ENCODE data around the gene BTBD19. TPM values are rescaled to one million over a fixed set of nuclear protein-coding genes. Genes with fewer than 3 reads are reported as not detected.

The BTBD19 gene
- total and polyA plus RNA-seq, 9 of the 15 experiments (the other 6 are each of a cell fraction or from before 2014, with no cell fraction given) = 0.22 to 2.0 (median 0.95) TPM

GRCh38 chr1:44860891-44861425, 52.6 kb downstream of the BTBD19 start:
- no peak for TF ChIP-seq POLR2A (conservative IDR thresholded peaks at IDR 0.05)
- H3K9me3 ChIP-seq (replicated peaks; ENCODE audit: control insufficient read depth, insufficient read depth, low read depth, low read length) = no peaks in the 10 kb centered on the region
- CTCF ChIA-PET (ENCODE audit: low intra/inter-chr PET ratio) = no interaction called here
- H4K20me1 ChIP-seq (replicated peaks; ENCODE audit: control insufficient read depth, insufficient read depth, low read length) = no peaks in the 10 kb centered on the region
- H3K79me2 ChIP-seq (ENCODE audit: control insufficient read depth, insufficient read depth, low read length) = no peaks in the 10 kb centered on the region
- BruUV-seq (replicated peaks) = no TSS peak
- ATAC-seq (no peak), DNase-seq (ENCODE audit: extremely low read depth in 1 of 4, low spot score in 3 of 4) (no peak), FAIRE-seq (no peak)
- 73% methylated on average over 1 of the region's 1 CpG for WGBS (ENCODE audit: insufficient coverage, low coverage, missing lambda C conversion rate)
- no peak overlapping the region for H3K4me2 ChIP-seq (ENCODE audit: insufficient read depth, low read length)
- POLR2A ChIA-PET = interaction anchor here (0.7 to 2.1 kb wide), 7 partner anchors 13 to 58 kb away, joined by 3 to 6 read pairs (median 3); partner anchors contain the start of gene BTBD19
- peaks cover 54% of the 10 kb centered on the region for H3K36me3 ChIP-seq (ENCODE audit: control insufficient read depth, insufficient read depth, low read length)
- H3K9ac ChIP-seq (ENCODE audit: insufficient read depth in 1 of 2, low read depth in 2 of 2, low read length in 2 of 2) = no peak overlapping the region
- in situ Hi-C loops (cut with MboI) (no loop called here), intact Hi-C loops (cut with micrococcal nuclease) (no loop called here)
- no peak overlapping the region for H2AFZ ChIP-seq (ENCODE audit: low read depth, low read length)
- peaks cover 0 to 9% of the 10 kb centered on the region in 2 experiments; a peak in 2 of 5 replicates for H3K4me1 ChIP-seq (replicated peaks in 1 of 2; ENCODE audit: control insufficient read depth in 2 of 2, insufficient read depth in 2 of 2, low read length in 2 of 2)
- no peak overlapping the region for H3K27ac ChIP-seq (ENCODE audit: extremely low read depth, low read depth, low read length)
- H3K4me3 ChIP-seq = no peak overlapping the region
- H3K27me3 ChIP-seq (ENCODE audit: control insufficient read depth in 2 of 2, insufficient read depth in 2 of 2, low read length in 2 of 2) = no peaks in the 10 kb centered on the region
- H3K9me1 ChIP-seq (ENCODE audit: control insufficient read depth, insufficient read depth, low read length) = no peaks in the 10 kb centered on the region

- POLR2A ChIA-PET = interaction anchor here (0.7 to 1.8 kb wide), 3 partner anchors 19 to 43 kb away, joined by 3 to 6 read pairs (median 3); no protein-coding TSS in a partner anchor
- TF ChIP-seq MAFF (IDR thresholded peaks at IDR 0.05; ENCODE audit: low read length) = peak; percentile 48; the same call in 1 of the 2 replicates
- peak; percentile 38; the same call in 1 of the 2 replicates for TF ChIP-seq HMBOX1 (IDR thresholded peaks at IDR 0.05)
- no peak for TF ChIP-seq ZNF551 (CRISPR knock-in tag; IDR thresholded peaks at IDR 0.05)
- 0 out of 2 replicates have a peak, but pooled peaks have one; percentile 40 for TF ChIP-seq FOXJ2 (tag; IDR thresholded peaks at IDR 0.05)
- TF ChIP-seq SMARCA4 (IDR thresholded peaks at IDR 0.05) = peak; percentile 50; the same call in 1 of the 2 replicates
- TF ChIP-seq SP1 (CRISPR knock-in tag; IDR thresholded peaks at IDR 0.05) = no peak
Measured at GRCh38 chr1:44862829-44863401, 54.6 kb downstream of the BTBD19 start.

More at GRCh38 chr1:44862829-44863401, 54.6 kb downstream of the BTBD19 start:
- H3K9ac ChIP-seq (ENCODE audit: insufficient read depth in 1 of 2, low read depth in 2 of 2, low read length in 2 of 2) = no peak overlapping the region
- intact Hi-C loops (cut with micrococcal nuclease) (no loop called here), in situ Hi-C loops (cut with MboI) (no loop called here)
- no peaks in the 10 kb centered on the region for H3K9me3 ChIP-seq (replicated peaks; ENCODE audit: control insufficient read depth, insufficient read depth, low read depth, low read length)
- ATAC-seq (peak; percentile 84), FAIRE-seq (no peak), DNase-seq (ENCODE audit: extremely low read depth in 1 of 4, low spot score in 3 of 4) (peak in 2 of 4 experiments; percentile 58 to 65)
- no peak overlapping the region for H2AFZ ChIP-seq (ENCODE audit: low read depth, low read length)
- H3K4me1 ChIP-seq (replicated peaks in 1 of 2; ENCODE audit: control insufficient read depth in 2 of 2, insufficient read depth in 2 of 2, low read length in 2 of 2) = peaks cover 0 to 9% of the 10 kb centered on the region in 2 experiments; a peak in 2 of 5 replicates
- BruUV-seq (replicated peaks) = no TSS peak
- CTCF ChIA-PET (ENCODE audit: low intra/inter-chr PET ratio) = no interaction called here
- no peaks in the 10 kb centered on the region for H3K9me1 ChIP-seq (ENCODE audit: control insufficient read depth, insufficient read depth, low read length)
- H3K4me2 ChIP-seq (ENCODE audit: insufficient read depth, low read length) = peak overlapping the region; percentile 21; the same call in 1 of the 2 replicates
- H3K27me3 ChIP-seq (ENCODE audit: control insufficient read depth in 2 of 2, insufficient read depth in 2 of 2, low read length in 2 of 2) = no peaks in the 10 kb centered on the region
- no peak overlapping the region for H3K4me3 ChIP-seq
- peaks cover 51% of the 10 kb centered on the region for H3K36me3 ChIP-seq (ENCODE audit: control insufficient read depth, insufficient read depth, low read length)
- H4K20me1 ChIP-seq (replicated peaks; ENCODE audit: control insufficient read depth, insufficient read depth, low read length) = no peaks in the 10 kb centered on the region
- WGBS (ENCODE audit: insufficient coverage, low coverage, missing lambda C conversion rate) = 74% methylated on average over 5 of the region's 5 CpGs
- peak overlapping the region; percentile 45; the same call in 2 of the 3 replicates for H3K27ac ChIP-seq (ENCODE audit: extremely low read depth, low read depth, low read length)
- no peaks in the 10 kb centered on the region for H3K79me2 ChIP-seq (ENCODE audit: control insufficient read depth, insufficient read depth, low read length)

Data from K562 (cell line).